Lung (tissue), 12 donors: ENCODE data around the gene TENM4. TPM values are rescaled to one million over a fixed set of nuclear protein-coding genes. Genes with fewer than 3 reads are reported as not detected.

ENCODE experiments used
- ATAC-seq: fragments of 200-7000 bp; cut with Tn5 transposase; one replicate; pipeline ENCODE4 v1.9.1; 2020; ENCODE audit warnings: moderate number of reproducible peaks; ENCODE audit not compliant: insufficient read depth, low FRiP score
- DNase-seq, 3 donors: peaks; one replicate each; pipeline ENCODE4 v3.0.0-alpha.2; 2013 to 2017
- H3K27ac ChIP-seq, 2 donors: one replicate each; pipeline ENCODE4 v1.5.1; 2013; ENCODE audit warnings: mild to moderate bottlenecking in 2 of 2, moderate library complexity in 2 of 2, control low read depth in 1 of 2, inconsistent platforms in 1 of 2, low read depth in 1 of 2, low read length in 1 of 2
- H3K27me3 ChIP-seq, 3 donors: one replicate each; pipeline ENCODE4 v1.5.1; 2013; ENCODE audit warnings: low read length in 2 of 3; ENCODE audit not compliant: control insufficient read depth in 3 of 3, insufficient read depth in 3 of 3
- H3K36me3 ChIP-seq, 4 donors: one replicate each; pipeline ENCODE4 v1.5.1; 2013; ENCODE audit warnings: low read length in 4 of 4, mild to moderate bottlenecking in 1 of 4, moderate library complexity in 1 of 4; ENCODE audit not compliant: control insufficient read depth in 4 of 4, insufficient read depth in 4 of 4
- H3K4me1 ChIP-seq, 5 donors: one replicate each; pipeline ENCODE4 v1.5.1; 2013; ENCODE audit warnings: low read length in 5 of 5, mild to moderate bottlenecking in 2 of 5, moderate library complexity in 1 of 5; ENCODE audit not compliant: control insufficient read depth in 5 of 5, insufficient read depth in 5 of 5
- H3K4me3 ChIP-seq: one replicate; pipeline ENCODE4 v1.5.1; 2013; ENCODE audit warnings: mild to moderate bottlenecking, control low read depth, moderate library complexity
- H3K9ac ChIP-seq, 2 donors: one replicate each; pipeline ENCODE4 v1.5.1; 2013; ENCODE audit warnings: low read length in 2 of 2, control low read depth in 1 of 2; ENCODE audit not compliant: insufficient read depth in 1 of 2
- H3K9me3 ChIP-seq, 4 donors: one replicate each; pipeline ENCODE4 v1.5.1; 2013; ENCODE audit warnings: low read length in 3 of 4, mild to moderate bottlenecking in 1 of 4, moderate library complexity in 1 of 4; ENCODE audit not compliant: control insufficient read depth in 4 of 4, insufficient read depth in 3 of 4
- CTCF ChIP-seq: IDR thresholded peaks from 2 replicates; pipeline ENCODE4 v1.5.1; 2012; ENCODE audit warnings: mild to moderate bottlenecking; ENCODE audit errors: control extremely low read depth, extremely low read depth
- WGBS, 2 donors: extraction: QIAGEN DNeasy Blood & Tissue Kit; methylation state at CpG; one replicate each; pipeline ENCODE4 v1.1.7; 2013; 5-methylcytosine and 5-hydroxymethylcytosine counted together
- polyA plus RNA-seq, 2 donors: library from polyadenylated mRNA; stranded (reverse); fragments of 200-250 nt; gene quantifications; one replicate each; pipeline ENCODE4 v1.2.1, GENCODE V29; 2013
- total RNA-seq, 2 donors: library from RNA; depleted of rRNA in 1 of 2; stranded (reverse); fragments of >200 nt in 1 of 2; gene quantifications; one replicate each; pipeline ENCODE4 v1.2.1, GENCODE V29; 2014 to 2021
- donor health status: control.
- donor health status: control.
- donor health status: Bipolar disorder and iron deficiency.
- donor health status: healthy.
- donor health status: DM: yes; HTN: yes; CAD: no.

The TENM4 gene
- total and polyA plus RNA-seq, 4 donors = 0.28 to 16.4 (median 3.2) TPM

- 6 to 9% methylated on average over 36 of the region's 36 CpGs for WGBS, 2 donors
- H3K27ac ChIP-seq = no peak overlapping the region
- DNase-seq = peak; percentile 88 to 93 (median 90)
- no peak overlapping the region for H3K4me3 ChIP-seq
- no peaks in the 10 kb centered on the region for H3K27me3 ChIP-seq
- peaks cover 0 to 3% (median 0%) of the 10 kb centered on the region in 4 donors for H3K9me3 ChIP-seq
- no peak for ATAC-seq
- no peaks in the 10 kb centered on the region for H3K36me3 ChIP-seq
- peaks cover 0 to 26% (median 3%) of the 10 kb centered on the region in 5 donors for H3K4me1 ChIP-seq
- peak overlapping the region in 1 of 2 donors; percentile 17 for H3K9ac ChIP-seq
- no peak for TF ChIP-seq CTCF
Observed at GRCh38 chr11:78961937-78962701, 478.7 kb downstream of the TENM4 start.

GRCh38 chr11:78961247-78961646 is 479.6 kb downstream of the TENM4 start:
- H3K27me3 ChIP-seq = no peaks in the 10 kb centered on the region
- H3K9ac ChIP-seq = no peak overlapping the region
- H3K4me3 ChIP-seq = no peak overlapping the region
- no peaks in the 10 kb centered on the region for H3K36me3 ChIP-seq
- TF ChIP-seq CTCF = peak; percentile 34
- H3K27ac ChIP-seq = no peak overlapping the region
- 48 to 52% methylated on average over 3 of the region's 3 CpGs for WGBS, 2 donors
- DNase-seq = peak in 1 of 3 donors; percentile 48
- H3K4me1 ChIP-seq = peaks cover 0 to 35% (median 3%) of the 10 kb centered on the region in 5 donors
- peaks cover 0 to 3% (median 0%) of the 10 kb centered on the region in 4 donors for H3K9me3 ChIP-seq
- peak; percentile 66 for ATAC-seq

GRCh38 chr11:78958444-78958843 is 482.4 kb downstream of the TENM4 start:
- ATAC-seq (no peak), DNase-seq (peak; percentile 51 to 58 (median 56))
- no peak for TF ChIP-seq CTCF
- Histone ChIP-seq H3K4me3 (no peak overlapping the region), H3K4me1 (peaks cover 0 to 50% (median 3%) of the 10 kb centered on the region in 5 donors), H3K9me3 (peaks cover 0 to 3% (median 0%) of the 10 kb centered on the region in 4 donors), H3K27me3 (no peaks in the 10 kb centered on the region), H3K27ac (no peak overlapping the region), H3K9ac (no peak overlapping the region), H3K36me3 (no peaks in the 10 kb centered on the region)
- WGBS, 2 donors = 80 to 90% methylated on average over 3 of the region's 3 CpGs
